Activated CD4-positive, CD25-positive, alpha-beta regulatory T cell (primary cell): ENCODE results near the gene NHSL2.
"Not testable (repeated sequence)": the region's sequence is repeated elsewhere in the genome, so short reads cannot be mapped to it uniquely, and the experiment has no call there.

Source experiments
- DNase-seq, 4 experiments: peaks; one replicate each; lab custom pipeline; 2025; lab: John Stamatoyannopoulos, UW

Gene NHSL2

GRCh38 chrX:72041871-72042851 lies 131.5 kb downstream of the NHSL2 start:
- no peak for DNase-seq

- DNase-seq, result no peak
These were observed 132.2 kb downstream of the NHSL2 start for GRCh38 chrX:72042852-72043248.

GRCh38 chrX:72043636-72044035 lies 133.0 kb downstream of the NHSL2 start:
- no peak for DNase-seq

- DNase-seq, result no peak
These were observed 134.5 kb downstream of the NHSL2 start for GRCh38 chrX:72045141-72045540.

- DNase-seq, result no peak
These were observed 135.1 kb downstream of the NHSL2 start for GRCh38 chrX:72045552-72046277.

- no peak for DNase-seq
These were observed 135.8 kb downstream of the NHSL2 start for GRCh38 chrX:72046447-72046846.

GRCh38 chrX:72048510-72049455 lies 138.1 kb downstream of the NHSL2 start:
- no peak for DNase-seq

- DNase-seq, result no peak
These were observed 139.4 kb downstream of the NHSL2 start for GRCh38 chrX:72050011-72050410.

- no peak for DNase-seq
These were observed 140.9 kb downstream of the NHSL2 start for GRCh38 chrX:72051589-72051988.

- no peak for DNase-seq
These were observed 141.9 kb downstream of the NHSL2 start for GRCh38 chrX:72052415-72053090.

- no peak for DNase-seq
These were observed 142.9 kb downstream of the NHSL2 start for GRCh38 chrX:72053508-72053907.

- DNase-seq, result no peak
These were observed 144.3 kb downstream of the NHSL2 start for GRCh38 chrX:72054779-72055489.

- no peak for DNase-seq
These were observed 146.7 kb downstream of the NHSL2 start for GRCh38 chrX:72057331-72057730.

- no peak for DNase-seq
These were observed 147.2 kb downstream of the NHSL2 start for GRCh38 chrX:72057849-72058248.

GRCh38 chrX:72058346-72058745 lies 147.7 kb downstream of the NHSL2 start:
- not testable (repeated sequence) for DNase-seq

- DNase-seq, result no peak
These were observed 149.7 kb downstream of the NHSL2 start for GRCh38 chrX:72060196-72060920.

GRCh38 chrX:72060921-72061490 lies 150.4 kb downstream of the NHSL2 start:
- DNase-seq, result no peak

GRCh38 chrX:72062916-72063315 lies 152.3 kb downstream of the NHSL2 start:
- no peak for DNase-seq

GRCh38 chrX:72069350-72070160 lies 158.9 kb downstream of the NHSL2 start:
- no peak for DNase-seq
